ENCODE measurements around the gene ADORA1.

The ADORA1 gene

DNA sequence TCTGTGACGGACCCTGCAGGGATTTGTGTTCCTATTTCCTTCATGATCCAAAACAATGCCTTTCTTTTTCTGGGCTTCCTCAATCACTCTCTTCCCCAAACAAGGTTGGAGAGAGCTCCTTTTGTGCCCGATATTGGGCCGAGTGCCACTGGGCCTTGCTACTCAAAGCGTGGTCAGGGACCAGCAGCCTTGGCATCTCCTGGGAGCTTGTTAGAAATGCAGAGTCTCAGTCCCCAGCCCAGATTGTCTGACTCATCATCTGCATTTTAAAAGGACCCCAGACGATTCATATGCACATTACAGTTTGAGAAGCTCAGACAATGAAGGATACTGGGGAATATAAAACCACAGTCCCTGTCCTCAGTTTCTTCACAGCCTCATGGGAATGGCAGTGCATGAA lies 19.9 kb downstream of the ADORA1 start:
- no peak for TF ChIP-seq CTCF (conservative IDR thresholded peaks at IDR 0.05; ENCODE audit: low read length)
- no peak for DNase-seq (ENCODE audit: low read depth)
- H3K4me3 ChIP-seq (ENCODE audit: low read length): no peak overlapping the region

GRCh38 chr1:203148127-203148526 lies 20.6 kb downstream of the ADORA1 start:
- H3K4me3 ChIP-seq (ENCODE audit: low read length): no peak overlapping the region
- peak; percentile 30 for TF ChIP-seq CTCF (conservative IDR thresholded peaks at IDR 0.05; ENCODE audit: low read length)
- no peak for DNase-seq (ENCODE audit: low read depth)

- no peak for DNase-seq (ENCODE audit: low read depth)
- H3K4me3 ChIP-seq (ENCODE audit: low read length): no peak overlapping the region
- no peak for TF ChIP-seq CTCF (conservative IDR thresholded peaks at IDR 0.05; ENCODE audit: low read length)
These were observed 21.1 kb downstream of the ADORA1 start for GRCh38 chr1:203148579-203148978.

- no peak for TF ChIP-seq CTCF (conservative IDR thresholded peaks at IDR 0.05; ENCODE audit: low read length)
- DNase-seq (ENCODE audit: low read depth): no peak
- H3K4me3 ChIP-seq (ENCODE audit: low read length): no peak overlapping the region
These were observed 21.8 kb downstream of the ADORA1 start for GRCh38 chr1:203149188-203149840.

DNA sequence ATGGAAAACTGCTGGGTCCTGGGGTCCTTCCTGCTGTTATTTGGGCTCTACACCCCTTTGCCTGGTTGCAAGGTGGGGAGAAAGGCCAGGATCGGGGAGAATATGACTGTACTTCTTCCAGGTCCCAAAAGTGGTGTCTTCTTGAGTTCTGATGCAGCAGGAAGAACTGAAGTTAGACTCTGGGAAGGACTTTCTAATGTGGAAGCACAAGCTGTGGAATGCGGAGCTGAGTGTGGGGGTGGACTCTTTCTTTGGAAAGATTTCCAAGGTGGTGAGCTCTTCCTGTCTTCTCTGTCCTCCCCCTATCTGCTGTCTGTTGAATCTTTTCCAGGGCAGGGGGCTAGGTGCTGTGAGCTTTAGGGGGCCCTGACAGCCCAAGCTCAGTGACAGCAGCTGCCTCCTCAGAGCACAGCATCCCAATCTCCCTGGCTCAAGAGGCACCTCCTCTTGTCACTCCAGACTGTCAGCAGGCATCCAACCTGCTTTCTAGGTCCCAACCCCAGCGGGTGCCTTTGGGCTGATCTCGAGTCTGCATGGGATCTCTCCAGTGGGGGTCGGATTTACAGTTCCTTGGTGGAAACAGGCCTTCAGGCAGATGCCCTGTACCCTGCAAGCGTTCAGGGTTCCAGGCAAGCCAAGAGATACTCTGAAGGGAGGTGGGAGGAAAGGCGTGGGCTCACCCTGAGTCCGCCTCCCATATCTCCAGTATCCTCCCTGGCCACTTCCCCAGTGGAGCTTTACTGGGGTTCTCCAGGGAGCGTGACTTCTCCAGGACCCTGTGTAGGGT lies 23.2 kb downstream of the ADORA1 start:
- no peak overlapping the region for H3K4me3 ChIP-seq (ENCODE audit: low read length)
- DNase-seq (ENCODE audit: low read depth): no peak
- TF ChIP-seq CTCF (conservative IDR thresholded peaks at IDR 0.05; ENCODE audit: low read length): no peak

DNA sequence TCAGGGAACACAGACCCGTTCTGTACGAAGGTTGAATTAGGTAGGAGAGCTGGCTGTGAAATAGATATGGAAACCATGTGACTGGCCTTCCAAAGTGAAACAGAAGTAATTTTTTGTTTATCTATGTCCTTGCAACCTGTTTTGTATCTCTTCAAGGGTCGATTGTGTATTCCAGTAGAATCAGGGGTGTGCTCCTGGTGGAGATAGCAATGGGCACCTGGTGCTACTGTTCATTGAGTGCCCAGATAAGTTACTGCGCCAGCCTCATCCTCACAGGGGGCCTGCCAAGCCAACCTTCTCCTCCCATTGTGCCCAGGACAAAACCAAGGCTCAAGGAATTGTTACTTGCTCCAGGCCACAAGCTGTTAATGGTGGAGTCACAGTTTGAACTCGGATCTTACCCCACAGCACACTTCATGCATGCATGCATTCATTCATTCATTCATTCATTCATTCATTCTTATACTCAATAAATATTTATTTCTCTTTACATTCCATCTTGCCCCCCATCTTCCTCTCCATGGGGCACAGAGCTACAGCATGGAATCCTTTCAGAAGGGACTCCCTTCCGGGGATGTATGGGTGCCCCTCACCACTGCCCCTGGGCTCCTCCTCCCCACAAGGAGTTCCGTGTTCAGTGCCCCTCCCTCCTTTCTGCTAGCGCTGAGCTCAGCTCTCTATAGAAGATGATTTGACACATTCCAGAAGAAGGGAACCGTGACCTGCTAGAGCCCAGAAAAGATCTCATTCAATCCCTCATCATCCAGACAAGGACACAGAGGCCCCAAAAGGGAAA lies 24.0 kb downstream of the ADORA1 start:
- DNase-seq (ENCODE audit: low read depth): no peak
- no peak for TF ChIP-seq CTCF (conservative IDR thresholded peaks at IDR 0.05; ENCODE audit: low read length)
- H3K4me3 ChIP-seq (ENCODE audit: low read length): no peak overlapping the region
